GM19372 (cell line): ENCODE results near the gene OGFOD2.
"Not testable (repeated sequence)": the region's sequence is repeated elsewhere in the genome, so short reads cannot be mapped to it uniquely, and the experiment has no call there.

Source experiments
- ATAC-seq: cut with Tn5 transposase; IDR thresholded peaks from one replicate; pipeline ENCODE4 v1.9.1; 2021; ENCODE audit warnings: mild to moderate bottlenecking, low read depth, moderate library complexity; ENCODE audit not compliant: unreplicated experiment

Gene OGFOD2

DNA sequence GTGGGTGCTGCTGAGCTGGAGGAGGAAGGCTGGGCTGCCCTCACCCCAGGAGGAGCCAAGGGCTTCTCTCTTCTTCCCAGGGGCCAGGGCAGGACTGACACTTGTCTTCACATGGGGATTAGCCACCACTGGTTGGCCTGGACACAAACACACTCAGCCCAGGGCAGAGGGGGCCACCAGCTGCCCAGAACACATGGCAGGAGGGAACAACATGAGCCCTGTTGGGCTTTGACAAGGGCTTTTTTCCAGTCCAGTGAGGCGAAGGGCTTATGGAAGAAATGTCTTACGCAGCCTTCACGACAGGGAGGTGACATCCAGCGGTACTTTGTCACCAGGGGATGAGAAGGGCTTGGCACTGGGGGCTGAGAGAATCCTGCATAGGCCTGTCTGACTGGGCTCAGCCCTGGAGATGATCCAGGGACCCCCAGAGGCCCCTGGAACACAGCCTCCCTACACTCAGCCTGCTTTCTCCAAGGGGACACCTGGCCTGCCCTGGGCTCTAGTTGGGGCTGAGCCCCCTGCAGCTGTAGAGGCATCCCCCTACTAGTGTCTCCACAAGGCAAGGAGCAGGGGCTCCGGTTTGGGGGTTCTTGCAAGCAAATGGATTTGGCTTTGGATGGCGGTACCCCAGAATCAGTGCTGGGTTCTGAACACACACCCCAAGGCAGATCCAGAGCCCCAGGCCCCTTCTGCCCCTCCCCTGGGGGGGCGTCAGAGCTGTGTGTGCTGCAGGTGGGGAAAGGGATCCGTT is 24.3 kb downstream of the OGFOD2 start:
- no peak for ATAC-seq

DNA sequence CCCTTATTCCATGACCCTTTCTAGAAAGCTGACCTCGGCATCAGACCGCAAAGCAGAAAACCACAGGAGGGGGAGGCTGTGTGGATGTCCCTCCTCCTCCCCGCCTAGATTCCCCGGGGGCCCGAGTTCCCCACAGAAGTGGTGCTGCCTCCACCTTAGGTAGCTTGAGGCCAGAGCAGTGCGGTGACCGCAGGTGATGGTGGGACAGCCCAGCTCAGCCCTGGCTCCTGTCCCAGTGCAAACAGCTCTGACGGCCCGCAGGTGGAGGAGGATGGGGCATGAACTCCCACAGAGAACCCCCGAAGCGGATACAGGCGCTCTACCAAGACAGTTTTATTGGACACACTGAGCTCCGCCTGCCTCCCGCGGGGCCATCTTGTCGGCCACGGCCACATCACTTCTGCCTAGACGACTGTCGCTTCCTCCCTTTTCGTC is 25.0 kb downstream of the OGFOD2 start:
- no peak for ATAC-seq

DNA sequence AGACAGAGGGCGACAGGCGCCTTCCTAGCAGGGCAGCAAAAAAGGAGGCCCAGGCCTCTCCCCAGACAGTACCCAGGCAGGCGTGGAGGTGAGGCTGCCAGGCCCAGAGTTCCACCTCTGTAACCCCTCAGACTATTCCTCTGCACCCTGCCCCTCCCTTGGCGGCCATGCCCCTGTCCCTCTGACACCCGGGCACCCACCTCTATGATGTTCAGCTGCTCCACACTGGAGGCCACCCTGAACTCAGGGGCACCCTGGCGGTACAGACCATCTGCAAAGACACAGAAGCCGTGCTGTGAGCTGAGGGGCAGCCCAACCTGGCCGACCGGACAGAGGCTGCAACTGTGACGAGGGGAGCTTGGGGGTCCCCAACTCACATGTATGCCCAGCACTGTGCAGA is 25.5 kb downstream of the OGFOD2 start:
- no peak for ATAC-seq

DNA sequence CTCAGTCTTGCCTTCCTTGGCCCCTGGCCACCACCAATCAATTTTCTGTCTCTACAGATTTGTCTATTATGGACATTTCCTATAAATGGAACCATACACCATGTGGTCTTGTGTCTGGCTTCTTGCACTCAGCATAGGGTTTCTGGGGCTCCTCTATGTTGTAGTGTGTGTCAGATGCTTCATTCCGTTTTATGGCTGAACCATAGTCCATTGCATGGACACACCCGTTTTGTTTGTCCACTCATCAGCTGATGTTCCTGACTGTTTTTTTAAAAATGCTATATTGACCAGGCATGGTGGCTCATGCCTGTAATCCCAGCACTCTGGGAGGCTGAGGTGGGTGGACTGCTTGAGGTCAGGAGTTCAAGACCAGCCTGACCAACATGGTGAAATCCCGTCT is 26.4 kb downstream of the OGFOD2 start:
- ATAC-seq = no peak

DNA sequence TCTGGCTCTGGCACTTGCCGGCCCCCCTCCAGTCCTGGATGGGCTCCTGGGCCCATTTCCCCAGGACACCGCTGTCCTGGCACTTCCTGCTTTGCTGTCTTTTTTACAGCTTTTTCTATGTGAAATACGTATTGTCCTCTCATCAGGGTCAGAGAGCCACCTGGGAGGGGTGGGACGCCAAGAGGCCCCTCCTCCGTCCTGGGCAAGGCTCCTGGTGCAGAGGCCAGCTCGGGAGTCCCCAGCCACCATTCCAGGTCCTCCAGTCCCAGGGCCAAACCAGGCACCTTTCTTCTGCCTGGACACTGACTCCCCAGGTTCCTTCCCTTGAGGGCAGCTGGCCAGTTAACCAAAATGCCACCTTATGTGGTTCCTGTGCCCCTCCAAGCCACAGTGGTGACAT is 28.2 kb downstream of the OGFOD2 start:
- ATAC-seq = no peak

DNA sequence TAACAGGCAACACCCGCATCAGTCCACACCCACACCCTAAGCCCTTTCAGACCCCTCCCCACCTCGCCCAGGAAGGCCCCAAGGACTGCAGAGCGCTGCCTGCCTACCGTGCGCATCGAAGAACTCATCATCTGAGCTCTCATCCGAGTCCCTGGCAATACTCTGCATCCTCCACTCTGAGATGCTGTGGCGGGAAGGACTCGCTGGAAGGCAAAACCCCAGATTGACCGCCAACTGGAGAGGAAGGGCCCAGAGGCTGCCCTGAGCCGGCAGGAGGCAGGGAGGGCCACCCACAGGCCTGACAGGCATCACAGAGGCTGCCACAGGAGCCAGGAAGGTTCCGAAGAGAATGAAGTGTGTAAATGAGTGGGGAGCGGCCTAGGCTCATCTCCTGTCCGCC is 29.2 kb downstream of the OGFOD2 start:
- no peak for ATAC-seq

DNA sequence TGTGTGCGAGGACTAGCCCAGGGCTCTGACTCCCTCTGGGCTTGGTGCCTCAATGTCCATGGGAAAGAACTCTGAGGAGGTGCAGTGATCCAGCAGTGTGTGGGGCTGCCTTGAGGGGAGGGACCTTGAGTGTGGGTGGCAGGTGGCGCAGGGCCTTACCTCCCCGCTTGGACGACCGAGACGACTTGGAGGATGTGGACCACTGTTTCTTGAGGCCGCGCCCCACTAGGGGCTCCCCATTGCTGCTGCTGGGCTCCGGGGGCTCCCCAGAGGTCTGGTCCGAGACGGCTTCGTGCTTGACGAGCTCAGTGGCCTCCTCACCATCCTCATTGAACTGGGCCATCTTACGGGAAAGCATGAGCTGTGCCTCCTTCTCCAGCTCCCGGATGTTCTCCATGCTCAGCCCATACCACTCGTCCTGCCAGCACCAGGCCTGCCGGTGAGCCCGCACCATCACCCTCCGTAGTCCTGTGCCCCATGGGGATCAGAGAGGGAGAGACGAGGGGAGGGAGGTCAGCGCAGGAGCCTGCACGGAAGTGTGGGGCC is 30.1 kb downstream of the OGFOD2 start:
- no peak for ATAC-seq

DNA sequence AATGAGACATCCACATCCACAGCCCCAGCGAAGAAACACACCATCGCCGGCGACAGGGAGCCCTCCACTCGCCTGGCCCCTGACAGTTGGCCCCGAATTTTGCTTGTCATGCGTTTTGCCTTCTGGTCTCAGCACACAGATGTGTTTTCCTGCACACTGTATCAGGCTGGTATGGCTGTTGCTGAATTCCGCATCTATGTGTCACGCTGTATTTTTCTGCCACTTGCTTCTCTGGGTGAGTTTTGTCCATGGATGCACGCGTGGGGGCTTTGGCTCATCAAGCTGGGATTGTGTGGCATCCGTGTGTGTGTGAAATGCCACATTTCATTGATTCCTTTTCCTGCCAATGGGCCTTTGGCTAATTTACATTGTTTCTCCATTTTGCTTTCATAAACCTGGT is 31.9 kb downstream of the OGFOD2 start:
- no peak for ATAC-seq

DNA sequence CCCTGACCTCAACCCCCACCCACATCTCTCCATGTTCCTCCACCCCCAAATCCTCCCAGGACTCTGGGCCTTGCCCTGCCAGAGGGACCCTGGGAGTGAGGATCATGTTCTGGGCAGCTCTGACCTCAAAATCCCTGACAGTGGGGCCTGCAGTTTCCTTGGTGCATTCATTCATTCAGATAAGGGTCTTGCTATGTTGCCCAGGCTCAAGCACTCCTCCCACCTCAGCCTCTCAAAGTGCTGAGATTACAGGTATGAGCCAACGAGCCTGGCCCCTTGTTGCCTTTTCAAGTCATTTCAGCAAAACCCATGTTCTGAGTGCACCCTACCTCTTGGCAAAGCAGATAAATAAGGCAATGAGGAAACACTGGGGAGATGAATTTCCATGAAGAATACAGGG is 35.1 kb downstream of the OGFOD2 start:
- no peak for ATAC-seq

DNA sequence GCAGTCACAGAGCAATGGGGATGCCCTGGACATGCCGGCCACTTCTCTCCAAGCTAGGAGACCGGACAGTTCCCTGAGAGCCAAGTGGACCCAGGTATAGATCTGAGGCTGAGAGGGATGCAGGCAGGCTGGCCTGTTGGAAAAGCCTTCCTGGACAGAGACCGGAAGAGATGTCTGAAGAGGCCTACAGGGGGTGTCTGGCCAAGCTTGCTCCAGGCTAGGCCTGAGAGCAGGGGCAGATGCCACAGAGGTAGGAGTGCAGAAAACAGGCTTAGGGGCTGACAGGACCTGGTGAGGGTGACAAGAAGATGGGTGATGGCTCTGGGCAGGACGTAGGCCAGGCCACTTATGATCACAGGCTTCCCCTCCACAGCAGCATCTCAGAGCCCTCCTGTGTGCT is 35.6 kb downstream of the OGFOD2 start:
- ATAC-seq = no peak

DNA sequence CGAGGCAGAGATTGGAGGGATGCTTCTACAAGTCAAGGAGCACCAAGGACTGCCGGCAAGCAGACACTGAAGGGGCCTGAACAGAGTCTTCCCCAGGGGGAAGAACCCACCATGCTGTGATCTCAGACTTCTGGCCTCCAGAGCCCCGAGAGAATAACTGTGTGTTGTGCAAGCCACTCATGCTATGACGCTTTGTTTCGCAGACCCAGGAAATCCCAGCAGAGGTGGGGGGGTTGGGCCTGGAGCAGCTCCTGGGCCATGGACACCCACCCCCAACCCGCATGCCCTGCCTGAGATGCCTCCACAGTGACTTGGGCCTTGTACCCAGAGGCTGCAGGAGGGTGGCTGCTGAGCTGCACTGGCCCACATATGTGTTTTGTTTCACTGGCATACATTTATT is 36.7 kb downstream of the OGFOD2 start:
- ATAC-seq = no peak

DNA sequence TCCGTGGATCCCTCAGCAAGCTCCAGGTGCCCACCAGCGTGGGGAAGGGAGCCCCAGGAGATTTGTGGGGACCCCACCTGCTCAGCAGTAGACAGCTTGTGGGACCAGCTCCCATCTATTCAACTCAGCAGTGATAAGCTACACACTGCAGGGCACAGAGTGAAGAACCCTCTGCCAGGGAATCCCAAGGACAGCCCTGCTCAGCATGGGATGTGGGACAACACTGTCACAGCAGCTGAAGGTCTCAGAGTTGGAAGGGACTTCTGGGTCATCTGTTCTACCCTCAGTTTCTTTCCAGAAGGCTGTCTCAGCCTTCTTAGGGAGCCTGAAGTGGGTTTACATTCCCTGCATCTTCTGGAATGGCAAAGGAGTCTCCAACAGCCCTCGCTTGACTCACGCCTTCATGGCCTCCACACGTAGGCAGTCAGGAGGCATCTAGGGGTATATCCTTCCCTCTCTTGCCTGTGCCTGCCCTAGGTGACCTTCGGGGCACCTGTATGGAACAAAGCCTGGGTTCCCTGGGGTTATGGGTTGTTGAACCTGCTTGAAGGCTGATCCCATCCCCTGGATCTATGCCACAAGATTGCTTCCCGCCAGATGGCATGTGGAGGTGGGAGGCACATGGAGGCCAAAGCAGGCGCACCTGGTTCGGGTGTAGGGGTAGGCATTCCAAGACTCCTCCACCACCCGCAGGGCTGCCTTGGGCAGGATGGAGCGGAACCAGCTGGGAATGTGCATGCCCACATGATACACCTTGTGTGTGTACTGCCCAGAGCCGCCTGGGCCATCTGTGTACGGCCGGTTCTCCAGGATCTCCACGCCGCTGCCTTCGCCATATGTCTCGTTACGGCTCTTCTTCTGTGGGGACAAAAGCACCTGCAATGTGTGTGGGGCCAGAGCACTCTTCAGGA is 38.4 kb downstream of the OGFOD2 start:
- ATAC-seq = no peak

DNA sequence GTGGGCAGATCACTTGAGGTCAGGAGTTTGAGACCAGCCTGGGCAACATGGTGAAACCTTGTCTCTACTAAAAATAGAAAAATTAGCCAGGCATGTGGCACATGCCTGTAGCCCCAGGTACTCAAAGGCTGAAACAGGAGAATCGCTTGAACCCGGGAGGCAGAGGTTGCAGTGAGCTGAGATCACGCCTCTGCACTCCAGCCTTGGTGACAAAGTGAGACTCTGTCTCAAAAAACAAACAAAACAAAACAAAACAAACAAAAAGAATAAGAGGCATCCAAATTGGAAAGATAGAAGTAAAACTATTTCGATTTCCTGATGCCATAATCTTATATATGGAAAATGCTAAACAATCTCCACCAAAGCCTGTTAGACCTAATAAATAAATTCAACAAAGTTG is 39.4 kb downstream of the OGFOD2 start:
- ATAC-seq = not testable (repeated sequence)

DNA sequence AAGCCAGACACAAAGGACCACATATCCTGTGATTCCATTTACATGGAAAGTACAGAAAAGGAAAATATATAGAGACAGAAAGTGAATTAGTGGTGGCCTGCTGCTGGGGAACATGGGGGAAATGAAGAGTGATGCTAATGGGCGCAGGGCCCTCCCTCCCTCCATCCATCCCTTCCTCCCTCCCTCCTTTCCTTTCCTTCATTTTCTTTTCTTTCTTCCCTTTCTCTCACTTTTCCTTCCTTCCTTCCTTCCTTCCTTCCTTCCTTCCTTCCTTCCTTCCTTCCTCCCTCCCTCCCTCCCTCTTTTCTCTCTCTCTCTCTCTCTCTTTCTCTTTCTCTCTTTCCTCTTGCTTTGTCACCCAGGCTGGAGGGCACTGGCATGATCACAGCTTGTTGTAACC is 42.7 kb downstream of the OGFOD2 start:
- ATAC-seq = no peak

DNA sequence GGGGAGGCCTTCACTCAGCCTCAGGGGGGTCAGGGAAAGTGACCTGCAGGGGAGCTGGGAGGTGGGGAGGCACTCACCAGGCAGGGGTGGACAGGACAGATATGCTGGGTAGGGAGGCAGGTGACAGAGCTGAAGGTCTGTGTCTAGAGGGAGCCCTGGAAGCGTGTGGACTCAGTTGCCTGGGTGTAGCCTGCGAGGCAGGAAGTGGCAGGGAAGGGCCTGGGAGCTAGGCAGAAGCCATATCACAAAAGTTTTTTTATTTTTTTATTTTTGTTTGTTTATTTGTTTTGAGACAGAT is 44.7 kb downstream of the OGFOD2 start:
- ATAC-seq = no peak

DNA sequence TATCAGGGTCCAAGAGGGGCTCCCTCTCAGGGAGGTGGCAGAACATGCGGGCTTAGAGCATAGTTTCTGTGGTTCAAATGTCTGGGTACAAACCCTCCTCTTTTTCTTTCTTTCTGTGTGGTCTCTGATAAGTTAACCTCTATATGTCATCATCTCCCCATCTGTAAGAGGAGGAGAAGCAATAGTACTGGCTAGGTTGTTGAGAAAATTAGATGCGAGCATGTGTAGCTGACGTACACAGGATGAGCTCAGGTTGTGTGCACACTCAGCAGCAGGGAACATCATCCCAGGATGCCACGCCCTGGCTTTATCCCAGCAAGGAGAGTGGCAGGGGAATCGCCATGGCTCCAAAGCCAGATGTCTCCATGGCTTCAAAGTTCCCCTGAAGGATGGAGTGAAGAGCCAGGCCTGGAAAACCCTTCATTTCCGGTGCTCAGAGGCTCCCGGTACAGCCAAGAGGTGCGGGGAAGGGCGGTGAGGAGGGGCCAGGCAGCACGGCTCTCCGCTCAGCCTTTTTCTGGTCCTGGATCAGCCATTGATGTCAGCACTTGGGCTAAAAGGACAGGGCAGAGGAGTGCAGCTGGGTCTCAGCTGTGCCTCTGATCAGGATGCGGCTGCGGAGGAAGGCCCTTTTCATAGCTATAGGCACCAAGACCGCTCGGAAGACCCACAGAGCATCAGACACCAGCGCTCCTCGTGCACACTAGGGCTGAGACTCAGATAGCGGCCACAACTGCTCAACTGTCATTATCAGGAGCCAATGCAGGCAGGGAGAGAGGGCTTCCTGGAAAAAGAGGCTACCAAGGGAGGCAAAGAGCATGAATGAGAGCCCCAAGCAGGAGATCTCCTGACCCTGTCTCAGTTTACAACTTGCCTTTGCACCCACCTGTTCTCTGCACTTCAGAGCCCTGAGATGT is 46.9 kb downstream of the OGFOD2 start:
- ATAC-seq = no peak

DNA sequence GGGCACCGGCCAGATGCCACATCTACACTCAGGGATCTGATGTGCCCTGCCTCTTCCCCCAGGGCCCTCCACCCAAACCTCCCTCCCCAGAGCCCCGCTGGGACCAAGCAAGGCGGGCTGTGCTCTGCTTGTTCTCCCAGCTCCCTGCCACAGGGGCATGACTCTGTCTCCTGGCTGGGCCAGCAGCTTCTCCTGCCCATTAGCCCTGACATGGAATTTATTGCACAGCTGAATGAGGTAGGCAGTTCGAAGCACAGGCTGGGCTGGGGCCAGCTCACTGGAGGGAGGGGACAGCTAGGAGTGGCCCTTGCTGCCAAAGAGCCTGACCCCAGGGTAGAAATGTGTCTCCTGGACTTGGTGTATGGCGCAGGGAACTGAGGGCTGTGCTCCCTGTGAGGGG is 47.8 kb downstream of the OGFOD2 start:
- ATAC-seq = no peak

DNA sequence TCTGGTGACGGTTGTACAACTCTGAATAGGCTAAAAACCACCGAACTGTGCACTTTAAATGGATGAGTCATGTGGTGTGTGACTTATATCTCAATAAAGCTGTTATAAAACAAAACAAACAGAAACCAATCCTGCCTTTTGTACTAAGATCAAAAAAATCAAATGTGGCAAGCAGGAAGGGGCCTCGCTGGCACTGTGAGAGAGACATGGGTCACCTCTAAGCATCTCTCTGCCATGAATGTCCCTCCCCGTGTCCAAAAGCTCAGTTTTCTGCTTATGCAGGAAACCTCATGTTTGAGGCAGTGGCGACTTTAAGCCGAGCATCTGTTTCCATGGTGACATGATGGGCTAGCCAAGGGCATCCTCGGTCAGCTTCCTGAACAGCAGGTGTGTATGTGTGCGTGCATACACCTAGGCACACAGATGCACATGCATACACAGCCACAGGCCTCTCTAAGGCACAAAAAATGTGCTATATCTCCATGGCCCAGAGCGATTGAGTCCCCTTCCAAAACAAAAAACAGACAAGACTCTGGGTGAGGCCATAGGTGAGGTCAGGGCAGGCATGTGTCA is 49.9 kb downstream of the OGFOD2 start:
- ATAC-seq = no peak

DNA sequence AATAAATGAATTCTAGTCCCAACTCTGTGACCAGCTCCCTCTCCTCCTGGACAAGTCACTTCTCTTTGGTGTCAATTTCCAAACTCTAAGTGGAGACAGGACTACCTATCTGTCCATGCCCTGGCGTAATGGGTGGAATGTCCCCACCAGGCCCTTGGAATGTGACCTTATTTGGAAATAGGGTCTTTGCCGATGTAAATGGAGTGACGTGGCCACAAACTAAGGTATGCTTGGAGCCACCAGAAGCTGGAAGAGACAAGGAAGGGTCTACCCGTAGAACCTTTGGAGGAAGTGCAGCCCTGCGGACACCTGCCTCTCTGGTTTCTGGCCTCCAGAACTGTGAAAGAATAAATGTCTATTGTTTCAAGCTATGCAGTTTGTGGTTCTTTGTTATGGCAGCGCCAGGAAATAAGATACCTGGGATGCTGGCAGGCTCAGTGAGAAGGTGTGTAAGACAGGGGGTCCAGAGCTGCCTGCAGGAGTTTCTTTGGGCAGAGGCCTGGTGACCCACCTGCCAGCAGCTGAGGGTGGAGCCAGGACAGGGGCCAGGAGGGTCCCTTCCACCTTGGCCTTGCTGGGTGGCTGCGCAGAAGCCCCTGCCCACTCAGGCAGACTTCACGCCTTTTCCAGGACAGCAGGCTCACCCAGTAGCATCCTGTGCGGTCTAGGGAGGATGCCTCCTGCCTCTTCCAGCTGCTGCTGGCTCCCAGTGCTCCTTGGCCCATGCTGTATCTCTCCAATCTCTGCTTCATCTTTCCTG is 51.2 kb downstream of the OGFOD2 start:
- ATAC-seq = no peak
